Measurements from ENCODE around the gene CBL.

CBL gene

GRCh38 chr11:119335091-119335654 is 129.0 kb downstream of the CBL start:
- DNase-seq, result no peak

- DNase-seq, result no peak
These were observed 129.8 kb downstream of the CBL start for GRCh38 chr11:119335655-119336543.

GRCh38 chr11:119336744-119337469 is 130.8 kb downstream of the CBL start:
- no peak for DNase-seq

- no peak for DNase-seq
These were observed 131.6 kb downstream of the CBL start for GRCh38 chr11:119337581-119338317.

- DNase-seq, result peak; percentile 60 to 67
These were observed 132.3 kb downstream of the CBL start for GRCh38 chr11:119338318-119338890.

GRCh38 chr11:119338965-119339588 is 132.9 kb downstream of the CBL start:
- no peak for DNase-seq

GRCh38 chr11:119339589-119340334 is 133.6 kb downstream of the CBL start:
- DNase-seq, result no peak

- DNase-seq, result no peak
These were observed 134.4 kb downstream of the CBL start, which contains the start of gene C1QTNF5 for GRCh38 chr11:119340335-119341221. Gene C1QTNF5 (minus strand): TSS chr11:119340883. CDS start chr11:119340397, 486 bp downstream.

GRCh38 chr11:119341222-119342022 is 135.3 kb downstream of the CBL start:
- no peak for DNase-seq

GRCh38 chr11:119342023-119342300 is 135.8 kb downstream of the CBL start:
- DNase-seq, result no peak

GRCh38 chr11:119342362-119343130 is 136.4 kb downstream of the CBL start:
- DNase-seq, result no peak

- no peak for DNase-seq
These were observed 137.6 kb downstream of the CBL start for GRCh38 chr11:119343726-119344125.

GRCh38 chr11:119344291-119345010 is 138.3 kb downstream of the CBL start:
- no peak for DNase-seq

GRCh38 chr11:119345685-119346084 is 139.5 kb downstream of the CBL start:
- DNase-seq, result no peak

GRCh38 chr11:119346605-119347004 is 140.5 kb downstream of the CBL start, which contains the start of gene MFRP:
Gene MFRP (minus strand): TSS chr11:119346705. CDS start chr11:119346513, 192 bp downstream.
- DNase-seq, result no peak

GRCh38 chr11:119347242-119347641 is 141.1 kb downstream of the CBL start:
- DNase-seq, result no peak

- no peak for DNase-seq
These were observed 141.9 kb downstream of the CBL start for GRCh38 chr11:119347940-119348605.

All from activated CD4-positive, alpha-beta T cell treated with anti-CD3 and anti-CD28 coated beads, Interleukin-2, amount 50 U/mL, for 4 hours (primary cell).